NCI-H748 (cell line): ENCODE measurements around the gene PPP2R5A.

Experiments used
- DNase-seq: peaks from one replicate; lab custom pipeline; 2025; ENCODE audit not compliant: unreplicated experiment; lab: John Stamatoyannopoulos, UW

PPP2R5A gene

GRCh38 chr1:212284744-212285684 lies at the start of gene PPP2R5A:
Gene PPP2R5A, plus strand, starts transcription at chr1:212285410. Its CDS starts 701 bp downstream, at chr1:212286111.
- peak; percentile 98 for DNase-seq

GRCh38 chr1:212235857-212236256 lies 49.4 kb upstream of the PPP2R5A start:
- no peak for DNase-seq

GRCh38 chr1:212236664-212237220 lies 48.5 kb upstream of the PPP2R5A start:
- no peak for DNase-seq

- DNase-seq, result no peak
These were observed 47.6 kb upstream of the PPP2R5A start for GRCh38 chr1:212237651-212238050.

- DNase-seq, result no peak
These were observed 46.7 kb upstream of the PPP2R5A start for GRCh38 chr1:212238552-212238951.

GRCh38 chr1:212241501-212241900 lies 43.7 kb upstream of the PPP2R5A start:
- no peak for DNase-seq

GRCh38 chr1:212241957-212242287 lies 43.3 kb upstream of the PPP2R5A start:
- no peak for DNase-seq

GRCh38 chr1:212242288-212242984 lies 42.8 kb upstream of the PPP2R5A start:
- no peak for DNase-seq

- DNase-seq, result no peak
These were observed 42.3 kb upstream of the PPP2R5A start for GRCh38 chr1:212242985-212243308.

- peak; percentile 40 for DNase-seq
These were observed 40.8 kb upstream of the PPP2R5A start for GRCh38 chr1:212244441-212244840.

GRCh38 chr1:212247179-212247721 lies 38.0 kb upstream of the PPP2R5A start:
- DNase-seq, result no peak

GRCh38 chr1:212247988-212248387 lies 37.2 kb upstream of the PPP2R5A start:
- no peak for DNase-seq

GRCh38 chr1:212254853-212255363 lies 30.3 kb upstream of the PPP2R5A start:
- no peak for DNase-seq

- no peak for DNase-seq
These were observed 29.4 kb upstream of the PPP2R5A start for GRCh38 chr1:212255705-212256307.

GRCh38 chr1:212256369-212256768 lies 28.8 kb upstream of the PPP2R5A start:
- DNase-seq, result no peak

- no peak for DNase-seq
These were observed 28.1 kb upstream of the PPP2R5A start for GRCh38 chr1:212257157-212257556.

- no peak for DNase-seq
These were observed 25.3 kb upstream of the PPP2R5A start for GRCh38 chr1:212259693-212260480.

GRCh38 chr1:212260557-212261355 lies 24.5 kb upstream of the PPP2R5A start:
- DNase-seq, result no peak

GRCh38 chr1:212261361-212261929 lies 23.8 kb upstream of the PPP2R5A start:
- no peak for DNase-seq
